ENCODE data around the gene CLIP1.

DNA sequence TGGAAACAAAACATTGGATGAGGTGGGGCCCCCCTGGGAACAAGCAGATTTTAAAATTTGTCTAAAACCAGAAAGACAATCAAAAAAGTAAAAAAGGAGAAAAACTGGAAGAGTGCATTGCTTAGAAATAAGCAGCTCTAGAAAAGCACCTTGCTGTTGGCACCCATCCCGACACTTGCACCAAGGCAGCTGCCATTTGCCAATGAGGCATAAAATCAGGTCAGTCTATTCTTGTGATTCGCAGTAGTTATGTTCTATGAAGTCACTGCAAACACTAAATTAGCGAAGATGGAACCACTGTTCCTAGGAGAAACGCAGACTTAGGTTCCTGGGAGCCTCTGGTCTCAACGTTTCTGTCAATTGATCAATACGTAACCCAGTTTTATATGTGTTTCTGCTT, 172.4 kb downstream of the CLIP1 start:
- TF ChIP-seq, protein P1, sequence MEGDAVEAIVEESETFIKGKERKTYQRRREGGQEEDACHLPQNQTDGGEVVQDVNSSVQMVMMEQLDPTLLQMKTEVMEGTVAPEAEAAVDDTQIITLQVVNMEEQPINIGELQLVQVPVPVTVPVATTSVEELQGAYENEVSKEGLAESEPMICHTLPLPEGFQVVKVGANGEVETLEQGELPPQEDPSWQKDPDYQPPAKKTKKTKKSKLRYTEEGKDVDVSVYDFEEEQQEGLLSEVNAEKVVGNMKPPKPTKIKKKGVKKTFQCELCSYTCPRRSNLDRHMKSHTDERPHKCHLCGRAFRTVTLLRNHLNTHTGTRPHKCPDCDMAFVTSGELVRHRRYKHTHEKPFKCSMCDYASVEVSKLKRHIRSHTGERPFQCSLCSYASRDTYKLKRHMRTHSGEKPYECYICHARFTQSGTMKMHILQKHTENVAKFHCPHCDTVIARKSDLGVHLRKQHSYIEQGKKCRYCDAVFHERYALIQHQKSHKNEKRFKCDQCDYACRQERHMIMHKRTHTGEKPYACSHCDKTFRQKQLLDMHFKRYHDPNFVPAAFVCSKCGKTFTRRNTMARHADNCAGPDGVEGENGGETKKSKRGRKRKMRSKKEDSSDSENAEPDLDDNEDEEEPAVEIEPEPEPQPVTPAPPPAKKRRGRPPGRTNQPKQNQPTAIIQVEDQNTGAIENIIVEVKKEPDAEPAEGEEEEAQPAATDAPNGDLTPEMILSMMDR (IDR thresholded peaks at IDR 0.05) = no peak
- no peak for TF ChIP-seq EP300 (IDR thresholded peaks at IDR 0.05)
- TF ChIP-seq POLR2A (IDR thresholded peaks at IDR 0.05) = no peak

Data from sigmoid colon (tissue), 4 donors.